Pulmonary artery endothelial cell (primary cell): ENCODE measurements around the gene VILL. TPM values are rescaled to one million over a fixed set of nuclear protein-coding genes. Genes with fewer than 3 reads are reported as not detected.
A peak's percentile ranks its signal among the peaks of the same experiment; 100 is the strongest.
"Not testable (repeated sequence)": the region's sequence is repeated elsewhere in the genome, so short reads cannot be mapped to it uniquely, and the experiment has no call there.

ENCODE experiments used
- DNase-seq: peaks from one replicate; pipeline ENCODE4 v3.0.0-alpha.2; 2011; ENCODE audit warnings: low read depth, low spot score
- total RNA-seq: library from RNA; depleted of rRNA; stranded (reverse); fragments of >200 nt; gene quantifications from 2 replicates; pipeline ENCODE4 v1.2.3, GENCODE V29; 2014

VILL gene
- total RNA-seq, 1 donor from 2014 or later: 5.6 TPM

DNA sequence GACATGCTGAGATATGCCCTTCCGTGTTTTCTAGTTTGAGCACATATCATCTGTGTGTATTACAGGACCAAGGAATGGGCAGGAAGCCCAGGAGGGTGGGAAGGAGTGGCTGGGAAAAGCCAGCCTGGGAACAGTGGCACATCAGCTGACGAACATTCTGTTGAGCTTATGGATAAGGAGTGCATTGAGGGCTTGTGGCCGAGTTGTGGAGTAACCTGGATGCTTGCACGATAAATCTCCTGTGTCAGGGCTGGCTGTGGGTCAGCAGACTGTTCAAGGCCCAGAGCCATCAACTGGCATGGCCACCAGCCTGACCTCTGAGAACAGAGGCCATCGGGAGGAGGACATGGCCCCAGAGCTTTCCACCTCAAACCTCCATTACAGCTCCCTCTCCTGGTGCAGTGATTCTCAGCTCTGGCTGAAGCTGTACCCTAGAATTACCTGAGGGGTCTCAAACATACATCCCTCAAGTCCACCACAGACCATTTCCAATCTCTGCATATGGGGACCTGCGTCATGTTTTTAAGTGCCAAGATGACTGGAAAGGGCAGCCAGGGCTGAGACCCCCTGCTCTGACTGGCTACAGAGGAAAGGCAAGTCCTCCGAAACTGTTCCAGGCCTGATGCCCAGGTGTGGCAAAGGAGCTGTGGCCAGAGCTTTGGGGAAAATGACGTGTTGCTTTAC, 4.8 kb upstream of the VILL start:
- no peak for DNase-seq

DNA sequence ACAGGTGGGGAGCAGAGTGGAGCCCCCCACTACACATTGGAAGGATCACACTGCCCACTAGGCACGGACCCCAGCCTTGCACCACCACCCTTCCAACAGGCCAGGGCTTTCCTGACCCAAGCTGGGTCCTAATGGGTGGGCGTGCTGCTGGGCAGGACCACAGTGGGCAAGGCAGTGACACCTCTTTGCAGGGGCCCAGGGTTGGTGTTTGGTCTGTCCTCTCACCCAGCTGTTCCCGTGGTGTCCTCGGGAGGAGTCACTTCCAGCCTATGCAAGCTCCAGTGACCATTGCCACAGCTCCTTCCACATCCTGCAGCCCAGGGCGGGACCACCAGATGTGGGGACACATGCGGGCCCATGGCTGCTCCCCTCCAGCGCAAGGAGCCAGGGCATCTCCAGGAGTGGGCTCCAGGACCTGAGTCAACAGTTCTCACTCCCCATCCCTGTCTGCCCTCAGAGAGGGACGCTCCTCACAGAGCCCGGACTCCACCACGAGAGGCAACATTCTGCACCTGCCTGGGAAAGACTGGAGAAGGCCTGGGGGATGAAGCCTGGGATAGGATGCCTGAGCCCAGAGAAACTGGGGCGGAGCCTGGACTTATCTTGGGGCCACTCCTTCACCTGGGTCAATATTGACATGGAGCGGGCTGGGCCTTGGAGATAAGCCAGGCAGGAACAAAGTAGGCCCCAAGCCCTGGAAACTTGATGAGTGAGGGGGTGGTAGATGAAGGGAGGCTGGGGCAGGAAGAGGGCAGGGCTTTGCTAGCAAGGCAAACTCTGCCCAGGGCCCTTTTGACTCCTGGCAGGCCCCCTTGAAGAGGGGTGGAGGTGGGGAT, 3.9 kb upstream of the VILL start:
- DNase-seq: no peak

DNA sequence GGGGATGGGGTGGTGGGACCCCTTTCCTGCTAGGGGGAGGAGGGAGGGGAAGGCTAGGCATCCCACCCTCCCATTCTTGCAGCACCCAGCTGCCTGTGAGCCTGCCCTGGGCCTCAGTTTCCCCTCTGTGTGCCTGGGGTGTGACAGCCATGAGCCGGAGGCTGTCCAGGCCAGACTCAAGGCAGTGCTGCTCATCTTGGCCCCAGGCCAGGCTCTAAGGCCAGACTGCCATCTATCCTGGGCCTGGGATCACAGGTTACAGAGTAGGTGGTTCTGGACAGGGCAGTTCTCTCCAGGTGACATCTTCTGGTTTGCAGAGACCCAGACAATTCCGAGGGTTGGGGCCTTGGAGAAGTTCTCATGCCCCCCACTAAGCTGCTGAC, 3.3 kb upstream of the VILL start:
- no peak for DNase-seq

DNA sequence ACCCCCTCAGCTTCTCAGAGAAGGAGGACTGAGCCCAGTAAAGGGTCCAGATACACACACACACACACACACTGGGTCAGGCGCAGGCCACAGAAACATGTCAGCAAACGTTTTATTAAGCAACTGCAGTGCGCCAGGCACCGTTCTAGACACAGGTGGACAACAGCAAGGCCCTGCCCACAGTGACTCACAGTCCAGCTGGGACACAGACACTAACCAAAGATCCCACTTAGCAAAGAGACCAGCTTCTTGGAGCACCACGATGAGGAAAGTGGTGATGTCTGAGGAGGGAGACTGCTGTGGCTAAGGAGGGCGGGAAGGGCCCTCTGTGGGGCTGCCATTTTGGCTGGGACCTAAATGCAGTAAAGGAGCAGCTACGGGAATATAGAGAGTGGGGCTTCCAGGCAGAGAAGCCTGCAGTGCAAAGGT, 2.8 kb upstream of the VILL start:
- DNase-seq: no peak

DNA sequence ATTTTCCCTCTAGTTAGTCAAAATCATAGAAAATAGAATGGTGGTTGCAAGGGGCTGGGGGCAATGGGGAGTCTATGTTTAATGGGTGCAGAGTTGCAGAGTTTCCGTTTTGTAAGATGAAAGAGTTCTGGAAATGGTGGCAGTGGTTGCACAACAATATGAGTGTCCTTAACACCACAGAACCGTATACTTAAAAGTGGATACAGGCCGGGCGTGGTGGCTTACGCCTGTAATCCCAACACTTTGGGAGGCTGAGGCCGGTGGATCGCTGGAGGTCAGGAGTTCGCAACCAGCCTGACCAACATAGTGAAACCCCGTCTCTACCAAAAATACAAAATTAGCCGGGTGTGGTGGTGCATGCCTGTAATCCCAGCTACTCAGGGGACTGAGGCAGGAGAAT, 2.2 kb upstream of the VILL start:
- not testable (repeated sequence) for DNase-seq

DNA sequence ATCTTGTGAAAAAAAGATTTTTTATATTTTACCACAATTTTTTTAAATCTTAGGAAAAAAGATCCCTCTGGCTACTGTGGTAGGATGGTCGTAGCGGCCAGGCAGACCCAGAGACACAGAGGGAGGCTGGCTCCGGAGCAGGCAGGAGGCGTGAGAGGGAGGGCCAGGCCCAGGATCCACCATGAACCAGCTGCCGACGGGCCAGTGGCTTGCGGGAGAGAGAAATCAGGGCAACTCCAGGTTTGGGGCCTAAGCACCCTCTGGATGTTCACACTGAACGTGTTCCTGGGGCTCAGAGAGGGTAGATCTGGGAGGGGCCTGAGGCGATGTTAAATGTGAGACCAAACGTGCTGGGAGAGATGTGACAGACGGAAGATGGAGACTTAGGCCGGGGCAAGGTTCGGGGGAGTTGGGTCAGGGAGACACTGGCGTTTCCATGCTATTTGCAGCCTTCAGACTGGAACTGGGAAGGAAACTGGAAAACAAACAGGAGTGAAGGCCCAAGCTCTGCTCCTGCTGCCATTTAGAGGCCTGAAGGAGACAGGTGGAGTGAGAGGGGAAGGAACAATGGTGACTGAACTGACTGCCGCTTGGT, 1.6 kb upstream of the VILL start:
- no peak for DNase-seq

DNA sequence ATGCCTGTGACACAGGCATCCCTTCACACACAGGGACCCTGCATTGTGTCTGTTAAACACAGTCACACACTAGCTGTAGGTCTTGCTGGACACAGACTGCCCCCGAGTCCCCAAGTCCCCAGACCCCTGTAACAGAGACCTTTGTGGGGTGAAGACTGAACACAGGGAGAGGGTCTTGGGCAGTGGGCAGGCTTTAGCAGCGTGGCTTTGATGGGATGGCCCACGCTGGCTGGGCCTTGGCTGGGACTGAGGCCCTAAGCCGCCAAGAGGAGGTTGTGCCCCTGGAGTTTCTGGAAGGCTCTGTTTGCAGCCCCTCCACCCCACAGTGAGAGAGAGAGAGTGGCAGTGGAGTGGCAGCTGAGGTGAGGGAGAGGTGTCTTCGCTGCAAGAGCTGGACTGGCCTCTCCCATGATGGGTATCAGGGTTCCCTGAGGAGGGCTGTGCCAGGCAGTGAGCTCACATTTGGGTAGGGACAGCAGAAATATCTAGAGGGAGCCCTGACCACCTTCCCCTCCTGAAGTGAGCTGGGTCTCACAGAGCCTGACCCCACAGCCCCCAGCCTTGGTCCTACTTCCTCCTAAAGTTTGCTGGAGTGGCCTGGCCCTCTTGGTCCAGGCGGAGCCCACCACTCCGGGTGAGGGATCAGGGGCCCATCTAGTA, 635 bp upstream of the VILL start:
- DNase-seq: no peak

DNA sequence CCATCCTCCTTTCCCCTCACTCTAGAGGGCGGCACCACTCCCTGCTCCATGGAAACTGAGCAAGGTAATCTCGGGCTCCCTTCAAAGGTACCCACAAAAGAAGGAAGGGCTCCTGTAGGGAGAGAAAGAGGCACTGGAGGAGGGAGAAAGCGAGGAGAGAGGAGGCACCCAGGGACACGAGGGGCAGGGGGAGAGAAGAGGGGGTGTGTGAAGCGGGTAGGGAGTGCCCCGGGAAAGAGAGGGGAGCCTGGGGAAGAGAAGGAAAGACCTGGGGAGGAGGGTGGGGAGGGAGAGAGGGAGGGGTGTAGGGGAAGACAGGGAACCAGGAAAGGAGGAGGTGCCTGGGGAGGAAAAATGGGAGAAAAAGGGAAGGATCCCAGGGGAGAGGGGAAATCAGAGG, 523 bp downstream of the VILL start:
- no peak for DNase-seq

DNA sequence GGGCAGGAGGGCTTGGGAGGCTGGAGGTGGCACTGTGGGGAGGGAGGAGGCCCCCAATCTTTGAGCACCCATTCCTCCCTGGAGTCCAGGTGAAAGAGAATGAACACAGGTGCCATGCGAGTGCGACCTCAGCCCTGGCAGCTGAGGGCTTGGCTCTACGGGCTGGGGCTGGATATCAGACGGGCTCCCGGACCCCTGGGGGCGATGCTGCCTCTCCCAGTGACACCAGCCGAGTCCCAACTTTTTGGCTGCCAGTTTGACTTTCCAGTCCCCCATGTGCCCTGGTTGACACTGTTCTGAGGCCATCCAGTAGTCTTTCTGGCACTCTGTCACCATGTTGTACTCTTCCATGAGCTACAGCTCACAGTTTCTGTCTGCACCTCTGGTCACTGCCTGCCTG, 1.2 kb downstream of the VILL start:
- no peak for DNase-seq

DNA sequence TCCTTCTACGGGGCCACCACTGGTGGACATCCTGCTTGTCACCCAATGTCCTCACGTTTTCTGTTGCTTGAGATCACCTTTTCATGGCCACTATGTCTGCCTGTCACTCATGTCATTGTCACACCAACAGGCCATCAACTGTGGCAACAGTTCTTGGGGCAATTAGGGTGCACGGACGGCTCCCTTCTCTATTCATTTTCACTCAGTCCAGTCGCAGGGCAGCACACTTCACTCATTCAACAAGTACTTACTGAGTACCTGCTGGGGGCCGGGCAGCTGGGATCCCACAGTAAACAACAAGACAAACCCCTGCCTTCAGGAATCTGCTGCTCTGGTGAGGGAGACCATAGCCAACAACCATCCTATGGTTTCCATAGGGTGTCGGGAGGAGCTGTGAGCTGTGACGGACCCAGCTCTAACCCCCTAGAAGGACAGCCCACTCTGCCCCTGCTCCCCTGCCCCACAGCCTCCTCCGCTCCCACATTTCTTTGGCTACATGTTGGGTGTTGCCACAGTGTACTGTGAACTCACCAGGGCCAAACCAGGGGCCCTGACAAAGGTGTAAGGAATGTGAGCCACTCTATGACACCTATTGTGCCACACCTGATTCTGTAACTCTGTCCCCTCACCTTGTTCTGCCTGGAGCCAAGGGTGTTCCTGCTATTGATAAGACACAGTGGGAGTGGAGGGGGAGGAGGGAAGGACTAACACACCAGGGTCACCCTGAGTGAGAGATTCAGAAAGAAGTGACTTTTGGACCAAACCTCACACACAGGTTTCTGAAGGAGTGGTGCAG, 1.9 kb downstream of the VILL start:
- DNase-seq: no peak

DNA sequence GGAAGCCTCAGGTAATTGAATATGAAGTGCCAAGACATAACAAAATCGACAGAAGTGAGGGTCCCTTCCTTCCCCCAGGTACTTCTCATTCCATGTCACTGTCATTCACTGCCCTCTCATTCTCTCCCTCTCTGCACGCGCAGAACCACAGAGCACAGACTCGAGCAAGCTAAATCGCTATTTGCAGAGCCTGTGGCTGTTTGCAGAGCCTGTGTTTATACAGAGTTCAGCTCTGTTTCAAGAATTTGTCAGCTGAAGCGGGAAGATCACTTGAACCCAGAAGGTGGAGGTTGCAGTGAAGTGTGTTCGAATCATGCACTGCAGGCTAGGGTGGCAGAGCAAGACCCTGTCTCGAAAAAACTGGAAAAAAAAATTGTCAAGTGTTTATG, 2.5 kb downstream of the VILL start:
- no peak for DNase-seq

DNA sequence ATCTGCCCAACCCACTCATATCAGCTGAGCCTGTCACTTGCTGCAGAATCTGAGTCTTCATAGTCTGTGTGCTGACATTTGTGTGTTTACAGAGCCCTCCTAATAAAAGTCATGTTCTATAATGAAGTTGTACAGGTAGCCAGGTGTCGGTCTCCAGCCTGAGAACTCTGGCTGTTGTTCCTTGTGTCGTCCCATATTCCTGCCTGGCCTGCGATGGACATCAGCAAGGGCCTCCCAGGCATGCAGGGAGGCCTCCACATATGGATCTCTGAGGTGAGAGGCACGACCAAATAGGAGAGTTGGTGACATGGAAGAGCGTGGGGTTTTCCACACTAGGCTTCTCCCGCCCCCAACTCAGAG, 2.9 kb downstream of the VILL start:
- DNase-seq: no peak

DNA sequence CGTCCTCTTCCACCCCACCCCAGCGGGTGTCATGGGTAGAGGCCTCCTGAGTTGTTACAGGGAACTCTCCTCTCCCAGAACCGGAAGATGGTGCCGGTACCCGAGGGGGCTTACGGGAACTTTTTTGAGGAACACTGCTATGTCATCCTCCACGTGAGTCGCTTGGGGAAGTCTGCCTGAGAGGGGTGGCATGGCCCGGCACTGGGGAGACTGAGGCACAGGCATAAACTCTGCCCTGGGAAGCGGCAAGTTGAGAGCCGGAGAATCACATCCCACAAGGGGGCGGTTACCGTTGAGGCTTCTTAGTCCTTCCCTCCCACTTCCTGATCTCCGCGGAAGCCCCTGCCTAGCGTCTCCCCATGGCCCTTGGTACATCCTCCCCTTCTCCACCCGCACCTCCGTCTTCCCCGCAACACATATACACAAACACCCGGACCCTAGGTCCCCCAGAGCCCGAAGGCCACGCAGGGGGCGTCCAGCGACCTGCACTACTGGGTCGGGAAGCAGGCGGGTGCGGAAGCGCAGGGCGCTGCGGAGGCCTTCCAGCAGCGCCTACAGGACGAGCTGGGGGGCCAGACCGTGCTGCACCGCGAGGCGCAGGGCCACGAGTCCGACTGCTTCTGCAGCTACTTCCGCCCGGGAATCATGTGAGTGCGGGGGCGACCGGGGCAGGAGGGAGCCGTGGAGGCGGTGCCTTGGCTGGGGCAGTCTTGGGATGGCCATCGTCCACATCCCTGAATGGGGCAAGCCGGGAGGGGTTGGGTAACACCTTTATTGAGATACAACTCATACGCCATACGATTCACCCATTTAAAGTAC, 3.4 kb downstream of the VILL start:
- DNase-seq: peak; percentile 53

DNA sequence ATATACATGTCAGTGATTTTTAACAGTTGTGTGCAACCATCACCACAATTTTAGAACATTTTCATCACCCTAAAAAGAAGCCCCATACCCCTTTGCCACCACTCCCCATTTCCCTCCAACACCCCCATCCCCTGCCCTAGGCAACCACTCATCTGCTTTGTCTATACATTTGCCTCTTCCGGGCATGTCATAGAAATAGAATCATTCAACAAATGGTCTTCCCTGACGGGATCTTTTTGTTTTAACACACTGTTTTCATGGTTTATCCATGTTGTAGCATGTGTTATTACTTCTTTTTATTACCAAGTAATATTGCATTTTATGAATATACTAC, 4.0 kb downstream of the VILL start:
- no peak for DNase-seq

DNA sequence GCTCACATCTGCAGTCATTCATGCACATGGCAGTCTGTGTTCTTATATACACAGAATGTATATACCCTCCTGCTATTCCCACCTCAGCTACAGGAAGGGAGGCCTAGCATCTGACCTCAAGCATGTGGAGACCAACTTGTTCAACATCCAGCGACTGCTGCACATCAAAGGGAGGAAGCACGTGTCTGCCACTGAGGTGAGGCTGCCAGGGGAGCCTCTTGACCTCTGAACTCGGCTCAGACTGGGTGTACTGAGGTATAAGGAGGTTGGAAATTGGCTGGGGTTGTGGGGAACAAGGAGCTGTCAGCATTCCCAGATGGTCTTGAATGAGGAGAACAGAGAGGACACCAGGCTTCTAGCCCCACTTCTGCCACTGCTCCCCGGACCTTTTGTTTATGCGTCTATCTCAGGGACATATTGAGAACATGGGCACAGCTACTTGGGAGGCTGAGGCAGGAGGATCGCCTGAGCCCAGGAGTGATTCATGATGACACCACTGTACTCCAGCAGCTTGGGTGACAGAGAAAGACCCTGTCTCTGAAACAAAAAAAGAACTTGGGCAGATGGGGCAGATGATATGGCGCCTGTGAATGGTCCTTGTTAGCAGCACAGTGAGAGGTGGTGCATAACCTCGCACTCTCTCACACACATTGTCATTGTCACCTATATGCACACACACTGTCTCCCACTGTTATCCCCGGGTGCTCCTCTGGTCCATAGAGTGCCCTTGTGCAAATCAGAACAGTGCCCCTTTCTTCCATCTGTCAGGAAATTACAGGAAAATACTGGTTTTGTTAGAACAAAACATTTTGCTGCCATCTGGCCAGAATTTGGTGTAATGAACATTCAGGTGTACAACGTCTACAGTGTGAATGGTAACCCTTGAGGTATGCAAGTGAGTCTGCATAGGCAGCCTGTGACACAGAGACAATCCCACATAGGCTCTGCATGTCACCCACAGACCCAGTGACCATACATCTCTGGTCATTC, 5.4 kb downstream of the VILL start:
- DNase-seq: no peak

DNA sequence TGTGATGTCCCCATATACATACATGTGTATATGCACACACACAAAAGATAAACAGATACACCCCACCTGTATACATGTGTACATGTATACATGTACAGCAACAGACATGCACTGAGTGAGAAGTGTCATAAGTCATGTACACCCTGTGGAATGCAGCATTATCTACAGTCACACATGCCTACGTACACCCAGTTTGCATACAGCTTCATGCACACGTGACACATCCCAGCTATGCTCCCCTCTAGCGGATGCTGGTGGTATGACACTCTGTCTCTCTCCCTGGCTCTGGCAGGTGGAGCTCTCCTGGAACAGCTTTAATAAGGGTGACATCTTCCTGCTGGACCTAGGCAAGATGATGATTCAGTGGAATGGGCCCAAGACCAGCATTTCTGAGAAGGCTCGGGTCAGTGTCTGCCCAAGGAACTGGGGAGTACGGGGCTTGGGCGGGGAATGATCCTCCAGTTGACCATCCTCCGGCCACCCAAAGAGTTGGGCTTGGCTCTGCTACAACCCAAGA, 6.3 kb downstream of the VILL start:
- peak; percentile 48 for DNase-seq

DNA sequence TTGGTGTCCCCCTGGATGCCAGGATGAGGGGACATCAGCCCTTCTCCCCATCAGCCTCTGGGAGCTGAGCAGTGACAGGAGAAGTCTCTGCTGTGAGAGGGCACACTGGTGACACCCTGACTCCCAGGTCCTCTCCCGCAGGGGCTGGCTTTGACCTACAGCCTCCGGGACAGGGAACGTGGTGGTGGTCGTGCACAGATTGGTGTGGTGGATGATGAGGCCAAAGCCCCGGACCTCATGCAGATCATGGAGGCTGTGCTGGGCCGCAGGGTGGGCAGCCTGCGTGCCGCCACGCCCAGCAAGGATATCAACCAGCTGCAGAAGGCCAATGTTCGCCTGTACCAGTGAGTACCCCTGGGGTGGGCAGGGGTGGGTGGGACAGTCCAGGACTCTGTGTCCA, 6.8 kb downstream of the VILL start:
- DNase-seq: no peak

DNA sequence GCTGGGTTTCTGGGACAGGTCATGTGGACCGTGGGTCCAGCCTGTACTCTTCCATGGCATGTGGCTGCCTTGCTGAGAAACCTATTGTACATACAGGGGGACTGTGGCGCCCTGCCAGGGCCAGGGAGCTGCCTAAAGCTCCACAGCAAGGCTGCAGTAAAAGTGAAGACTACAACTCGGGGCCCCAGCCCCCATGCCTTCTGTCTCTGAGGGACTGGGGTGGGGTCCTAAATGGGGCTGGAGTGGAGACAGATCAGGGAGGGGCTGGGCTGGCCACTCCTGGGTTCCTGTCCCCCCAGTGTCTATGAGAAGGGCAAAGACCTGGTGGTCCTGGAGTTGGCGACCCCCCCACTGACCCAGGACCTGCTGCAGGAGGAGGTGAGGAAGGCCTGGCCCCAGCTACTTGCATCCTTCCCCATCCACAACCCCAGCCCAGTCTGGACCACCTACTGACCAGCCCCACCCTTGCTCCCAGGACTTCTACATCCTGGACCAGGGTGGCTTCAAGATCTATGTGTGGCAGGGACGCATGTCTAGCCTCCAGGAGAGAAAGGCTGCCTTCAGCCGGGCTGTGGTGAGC, 7.3 kb downstream of the VILL start:
- no peak for DNase-seq

DNA sequence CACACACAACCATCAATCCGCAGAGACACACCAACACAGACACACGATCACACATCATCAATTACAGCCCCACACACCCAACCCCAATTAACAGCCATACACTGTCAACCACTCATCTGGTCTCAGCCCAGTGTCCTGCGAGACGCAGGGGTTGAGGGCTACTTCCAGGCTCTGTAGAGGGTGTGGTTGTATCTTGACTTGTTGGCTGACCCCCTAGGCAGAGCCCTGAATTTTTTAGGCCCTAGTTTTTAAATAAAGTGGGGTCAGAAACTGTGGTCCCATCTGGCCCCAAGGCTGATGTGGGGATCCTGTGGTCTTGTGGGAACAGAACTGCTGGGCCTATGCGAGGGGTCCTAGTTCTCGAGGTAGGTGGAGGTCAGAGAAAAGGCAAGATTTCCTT, 9.2 kb downstream of the VILL start:
- no peak for DNase-seq
